ENCODE measurements around the gene KRTAP29-1. TPM values are rescaled to one million over a fixed set of nuclear protein-coding genes. Genes with fewer than 3 reads are reported as not detected.

Gene KRTAP29-1
- total RNA-seq, 2 experiments from 2014 or later = not detected

GRCh38 chr17:41308918-41309359 is 6.3 kb upstream of the KRTAP29-1 start, which contains the start of gene KRTAP16-1:
Gene KRTAP16-1 (minus strand): TSS chr17:41309309. CDS start chr17:41309253, 56 bp downstream.
- H3K9me3 ChIP-seq (ENCODE audit: control insufficient read depth in 1 of 2, insufficient read depth in 1 of 2, low read length in 2 of 2) = no peaks in the 10 kb centered on the region
- DNase-seq = peak in 10 of 14 experiments; percentile 42 to 71 (median 62)
- intact Hi-C loops (cut with DNase I, micrococcal nuclease) = loop anchor here in 1 of 2 experiments (1.0 to 5.0 kb wide), 4 partner anchors 13 to 402 kb away; partner anchors contain the start of gene KRTAP4-12
- no peaks in the 10 kb centered on the region for H3K36me3 ChIP-seq (ENCODE audit: insufficient read depth, low read length)
- Mint-ChIP-seq H3K27me3 (no peaks in the 10 kb centered on the region), H3K27ac (peak within 1 kb of the TSS; percentile 98), H3K4me1 (ENCODE audit: low read depth) (peaks cover 69% of the 10 kb centered on the region), H3K4me3 (peak within 1 kb of the TSS; percentile 81), H3K9me3 (peaks cover 2% of the 10 kb centered on the region), H3K36me3 (ENCODE audit: low read depth) (peaks cover 7% of the 10 kb centered on the region)
- ATAC-seq (ENCODE audit: poor library complexity) = no peak
- POLR2A ChIA-PET = interaction anchor here (0.6 to 3.2 kb wide), 28 partner anchors 10 to 794 kb away, joined by 3 to 61 read pairs (median 5); partner anchors contain the start of genes EIF1 and KRTAP4-4
- no peaks in the 10 kb centered on the region for H3K27me3 ChIP-seq (ENCODE audit: control insufficient read depth in 1 of 2, insufficient read depth in 2 of 2, low read length in 2 of 2)
- peaks cover 55% of the 10 kb centered on the region for H3K4me1 ChIP-seq (ENCODE audit: insufficient read depth, low read length)
- CTCF ChIA-PET = interaction anchor here (2.9 kb wide), 1 partner anchor 13 kb away, joined by 23 read pairs; no protein-coding TSS in a partner anchor
- no peak for TF ChIP-seq CTCF (IDR thresholded peaks at IDR 0.05)
- peak within 1 kb of the TSS; percentile 36 for H3K4me3 ChIP-seq (ENCODE audit: low read length)
- H3K27ac ChIP-seq (ENCODE audit: low read depth in 1 of 2, low read length in 2 of 2) = peak within 1 kb of the TSS; percentile 69 to 83

- Mint-ChIP-seq H3K27ac (peak overlapping the region; percentile 98), H3K36me3 (ENCODE audit: low read depth) (peaks cover 7% of the 10 kb centered on the region), H3K4me1 (ENCODE audit: low read depth) (peaks cover 69% of the 10 kb centered on the region), H3K27me3 (no peaks in the 10 kb centered on the region), H3K4me3 (peak overlapping the region; percentile 81), H3K9me3 (peaks cover 2% of the 10 kb centered on the region)
- ChIA-PET POLR2A (interaction anchor here (0.6 to 3.2 kb wide), 32 partner anchors 10 to 794 kb away, joined by 3 to 61 read pairs (median 4); partner anchors contain the start of genes EIF1 and KRTAP4-4), CTCF (interaction anchor here (0.5 to 2.9 kb wide), 2 partner anchors 14 to 1429 kb away, joined by 3 to 23 read pairs; no protein-coding TSS in a partner anchor)
- TF ChIP-seq CTCF (IDR thresholded peaks at IDR 0.05) = no peak
- Histone ChIP-seq H3K27ac (ENCODE audit: low read depth in 1 of 2, low read length in 2 of 2) (peak overlapping the region; percentile 69 to 83), H3K27me3 (ENCODE audit: control insufficient read depth in 1 of 2, insufficient read depth in 2 of 2, low read length in 2 of 2) (no peaks in the 10 kb centered on the region), H3K4me3 (ENCODE audit: low read length) (peak overlapping the region; percentile 36), H3K4me1 (ENCODE audit: insufficient read depth, low read length) (peaks cover 55% of the 10 kb centered on the region), H3K9me3 (ENCODE audit: control insufficient read depth in 1 of 2, insufficient read depth in 1 of 2, low read length in 2 of 2) (no peaks in the 10 kb centered on the region), H3K36me3 (ENCODE audit: insufficient read depth, low read length) (no peaks in the 10 kb centered on the region)
- peak; percentile 82 for ATAC-seq (ENCODE audit: poor library complexity)
- peak; percentile 71 to 96 (median 84) for DNase-seq
- intact Hi-C loops (cut with DNase I, micrococcal nuclease) = loop anchor here in 1 of 2 experiments (1.0 to 5.0 kb wide), 4 partner anchors 14 to 401 kb away; partner anchors contain the start of gene KRTAP4-12
Measured at GRCh38 chr17:41308251-41308917, 5.7 kb upstream of the KRTAP29-1 start.

- H3K4me3 ChIP-seq (ENCODE audit: low read length) = no peak overlapping the region
- Mint-ChIP-seq H3K4me1 (ENCODE audit: low read depth) (peaks cover 69% of the 10 kb centered on the region), H3K27ac (peak overlapping the region; percentile 98), H3K9me3 (peaks cover 2% of the 10 kb centered on the region), H3K27me3 (no peaks in the 10 kb centered on the region), H3K4me3 (peak overlapping the region; percentile 81), H3K36me3 (ENCODE audit: low read depth) (peaks cover 7% of the 10 kb centered on the region)
- intact Hi-C loops (cut with DNase I, micrococcal nuclease) = loop anchor here in 1 of 2 experiments (1.0 to 5.0 kb wide), 4 partner anchors 15 to 400 kb away; partner anchors contain the start of gene KRTAP4-12
- ATAC-seq (ENCODE audit: poor library complexity) = no peak
- H3K27me3 ChIP-seq (ENCODE audit: control insufficient read depth in 1 of 2, insufficient read depth in 2 of 2, low read length in 2 of 2) = no peaks in the 10 kb centered on the region
- peak in 2 of 14 experiments; percentile 33 to 41 for DNase-seq
- no peaks in the 10 kb centered on the region for H3K9me3 ChIP-seq (ENCODE audit: control insufficient read depth in 1 of 2, insufficient read depth in 1 of 2, low read length in 2 of 2)
- TF ChIP-seq CTCF (IDR thresholded peaks at IDR 0.05) = no peak
- H3K4me1 ChIP-seq (ENCODE audit: insufficient read depth, low read length) = peaks cover 55% of the 10 kb centered on the region
- H3K36me3 ChIP-seq (ENCODE audit: insufficient read depth, low read length) = no peaks in the 10 kb centered on the region
- POLR2A ChIA-PET = interaction anchor here (0.6 to 3.2 kb wide), 20 partner anchors 9 to 793 kb away, joined by 3 to 61 read pairs (median 5); partner anchors contain the start of gene EIF1
- peak overlapping the region; percentile 69 to 83 for H3K27ac ChIP-seq (ENCODE audit: low read depth in 1 of 2, low read length in 2 of 2)
- CTCF ChIA-PET = interaction anchor here (2.9 kb wide), 1 partner anchor 15 kb away, joined by 23 read pairs; no protein-coding TSS in a partner anchor
Measured at GRCh38 chr17:41307647-41308046, 5.0 kb upstream of the KRTAP29-1 start.
